Transverse colon (tissue), 4 donors: Measurements from ENCODE around the gene SPPL3. TPM values are rescaled to one million over a fixed set of nuclear protein-coding genes. Genes with fewer than 3 reads are reported as not detected.
"Not testable (repeated sequence)": the region's sequence is repeated elsewhere in the genome, so short reads cannot be mapped to it uniquely, and the experiment has no call there.

Source experiments
- DNase-seq: peaks from one replicate; pipeline ENCODE4 v3.0.0-alpha.2; 2019
- H3K27ac ChIP-seq, 4 donors: fragments of 200-600 bp; sonication (generic); 2 replicates each; pipeline ENCODE4 v1.5.1; 2016 to 2018; ENCODE audit warnings: inconsistent platforms in 4 of 4
- H3K27me3 ChIP-seq: fragments of 200-600 bp; sonication (generic); 2 replicates; pipeline ENCODE4 v1.5.1; 2017; ENCODE audit warnings: inconsistent platforms
- H3K36me3 ChIP-seq, 4 donors: fragments of 200-600 bp; sonication (generic); 2 replicates each; pipeline ENCODE4 v1.5.1; 2017 to 2019; ENCODE audit warnings: inconsistent platforms in 4 of 4
- H3K4me1 ChIP-seq, 4 donors: fragments of 200-600 bp; sonication (generic); 2 replicates each; pipeline ENCODE4 v1.5.1; 2017 to 2020; ENCODE audit warnings: inconsistent platforms in 4 of 4
- H3K4me3 ChIP-seq, 4 donors: fragments of 200-600 bp; sonication (generic); 1 replicate in 1 of 4; 2 replicates in 3 of 4; pipeline versions ENCODE4 v1.5.1 to v1.6.1; 2017 to 2019; ENCODE audit warnings: inconsistent platforms in 4 of 4
- H3K9me3 ChIP-seq, 2 donors: fragments of 200-600 bp; sonication (generic); 2 replicates each; pipeline ENCODE4 v1.5.1; 2017 to 2019; ENCODE audit warnings: inconsistent platforms in 2 of 2
- EP300 ChIP-seq: sonication (generic); formaldehyde crosslinking; IDR thresholded peaks from one replicate; pipeline ENCODE4 v1.6.1; 2017; ENCODE audit warnings: antibody characterized with exemption, low read depth
- POLR2A ChIP-seq: fragments of 450-650 bp; IDR thresholded peaks from one replicate; pipeline ENCODE4 v1.6.1; 2016; ENCODE audit warnings: antibody characterized with exemption, mild to moderate bottlenecking, moderate library complexity
- POLR2AphosphoS5 ChIP-seq, 3 donors: sonication (generic); formaldehyde crosslinking; IDR thresholded peaks; one replicate each; pipeline ENCODE4 v1.6.1; 2016; ENCODE audit warnings: antibody characterized with exemption in 3 of 3
- WGBS, 2 donors: methylation state at CpG; one replicate each; pipeline ENCODE4 v1.1.5; 2018; ENCODE audit warnings: low coverage in 1 of 2; 5-methylcytosine and 5-hydroxymethylcytosine counted together
- in situ Hi-C, 4 donors: fragments of 200-750 bp; cut with MboI; loops; one replicate each; pipeline versions ENCODE4 v1.15.0 to v1.15.1; 2017; ENCODE audit warnings: low sequenced_read_pairs in 3 of 4, low pct_ligation_motif_present in 1 of 4, low pct_unique_long_range_greater_than_20kb in 1 of 4
- intact Hi-C: fragments of 100-400 bp; cut with DNase I; formaldehyde crosslinking; loops from one replicate; pipeline ENCODE4 v1.15.1; 2023; ENCODE audit warnings: low total_unique reads
- total RNA-seq, 4 donors: library from RNA; depleted of rRNA; stranded (reverse); fragments of >200 nt; gene quantifications; one replicate each; pipeline ENCODE4 v1.1.0, GENCODE V29; 2016
- TF ChIP-seq, protein P1 (sequence below), 5 experiments: fragments of 200-600 bp in 3 of 5; fragments of 450-650 bp in 2 of 5; sonication (generic) in 3 of 5; IDR thresholded peaks; 1 replicate in 2 of 5; 2 replicates in 3 of 5; pipeline ENCODE4 v1.5.1; 2016 to 2017; ENCODE audit warnings: antibody characterized with exemption in 5 of 5, inconsistent platforms in 3 of 5, mild to moderate bottlenecking in 2 of 5, moderate library complexity in 1 of 5

The SPPL3 gene
- total RNA-seq, 4 donors from 2014 or later = 34.7 to 45.4 (median 41.6) TPM

DNA sequence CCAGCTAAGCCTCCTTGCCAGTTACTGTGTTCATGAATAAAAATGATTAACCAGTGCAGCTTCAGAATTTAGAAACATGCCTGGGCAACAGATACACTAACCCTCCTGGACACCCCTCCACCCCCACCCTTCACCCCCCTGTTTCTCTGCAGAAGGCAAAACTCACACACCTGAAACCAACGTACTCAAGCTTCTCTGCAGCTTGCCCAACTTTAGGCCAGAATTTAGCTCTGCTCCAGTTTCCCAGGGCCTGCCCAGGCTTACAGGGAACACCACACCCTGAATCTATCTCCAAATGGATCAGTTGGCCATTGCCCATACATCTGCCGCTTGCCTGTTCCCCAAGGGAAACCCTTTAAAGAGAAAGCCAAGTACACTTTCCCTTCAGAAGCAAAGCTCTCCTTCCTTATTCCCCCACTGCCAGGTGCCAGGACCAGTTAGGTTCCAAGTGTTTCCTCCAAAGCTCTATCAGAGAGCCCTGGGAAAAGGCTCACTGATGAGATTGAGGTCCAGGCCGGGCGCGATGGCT is 1.8 kb upstream of the SPPL3 start:
- intact Hi-C loops = no loop called here
- TF ChIP-seq EP300 = no peak
- no peak for TF ChIP-seq POLR2AphosphoS5 (IDR thresholded peaks at IDR 0.05)
- TF ChIP-seq, protein P1, sequence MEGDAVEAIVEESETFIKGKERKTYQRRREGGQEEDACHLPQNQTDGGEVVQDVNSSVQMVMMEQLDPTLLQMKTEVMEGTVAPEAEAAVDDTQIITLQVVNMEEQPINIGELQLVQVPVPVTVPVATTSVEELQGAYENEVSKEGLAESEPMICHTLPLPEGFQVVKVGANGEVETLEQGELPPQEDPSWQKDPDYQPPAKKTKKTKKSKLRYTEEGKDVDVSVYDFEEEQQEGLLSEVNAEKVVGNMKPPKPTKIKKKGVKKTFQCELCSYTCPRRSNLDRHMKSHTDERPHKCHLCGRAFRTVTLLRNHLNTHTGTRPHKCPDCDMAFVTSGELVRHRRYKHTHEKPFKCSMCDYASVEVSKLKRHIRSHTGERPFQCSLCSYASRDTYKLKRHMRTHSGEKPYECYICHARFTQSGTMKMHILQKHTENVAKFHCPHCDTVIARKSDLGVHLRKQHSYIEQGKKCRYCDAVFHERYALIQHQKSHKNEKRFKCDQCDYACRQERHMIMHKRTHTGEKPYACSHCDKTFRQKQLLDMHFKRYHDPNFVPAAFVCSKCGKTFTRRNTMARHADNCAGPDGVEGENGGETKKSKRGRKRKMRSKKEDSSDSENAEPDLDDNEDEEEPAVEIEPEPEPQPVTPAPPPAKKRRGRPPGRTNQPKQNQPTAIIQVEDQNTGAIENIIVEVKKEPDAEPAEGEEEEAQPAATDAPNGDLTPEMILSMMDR (IDR thresholded peaks at IDR 0.05) = no peak
- no peak for TF ChIP-seq POLR2A
- Histone ChIP-seq H3K27me3 (no peaks in the 10 kb centered on the region), H3K4me1 (peaks cover 7 to 21% (median 9%) of the 10 kb centered on the region in 4 donors), H3K27ac (no peak overlapping the region), H3K9me3 (no peaks in the 10 kb centered on the region), H3K36me3 (no peaks in the 10 kb centered on the region), H3K4me3 (no peak overlapping the region)
- 92% methylated on average over 5 of the region's 5 CpGs; no CpG with 5 or more reads in 1 of the 2 donors for WGBS, 2 donors
- DNase-seq = no peak
- in situ Hi-C loops = no loop called here

DNA sequence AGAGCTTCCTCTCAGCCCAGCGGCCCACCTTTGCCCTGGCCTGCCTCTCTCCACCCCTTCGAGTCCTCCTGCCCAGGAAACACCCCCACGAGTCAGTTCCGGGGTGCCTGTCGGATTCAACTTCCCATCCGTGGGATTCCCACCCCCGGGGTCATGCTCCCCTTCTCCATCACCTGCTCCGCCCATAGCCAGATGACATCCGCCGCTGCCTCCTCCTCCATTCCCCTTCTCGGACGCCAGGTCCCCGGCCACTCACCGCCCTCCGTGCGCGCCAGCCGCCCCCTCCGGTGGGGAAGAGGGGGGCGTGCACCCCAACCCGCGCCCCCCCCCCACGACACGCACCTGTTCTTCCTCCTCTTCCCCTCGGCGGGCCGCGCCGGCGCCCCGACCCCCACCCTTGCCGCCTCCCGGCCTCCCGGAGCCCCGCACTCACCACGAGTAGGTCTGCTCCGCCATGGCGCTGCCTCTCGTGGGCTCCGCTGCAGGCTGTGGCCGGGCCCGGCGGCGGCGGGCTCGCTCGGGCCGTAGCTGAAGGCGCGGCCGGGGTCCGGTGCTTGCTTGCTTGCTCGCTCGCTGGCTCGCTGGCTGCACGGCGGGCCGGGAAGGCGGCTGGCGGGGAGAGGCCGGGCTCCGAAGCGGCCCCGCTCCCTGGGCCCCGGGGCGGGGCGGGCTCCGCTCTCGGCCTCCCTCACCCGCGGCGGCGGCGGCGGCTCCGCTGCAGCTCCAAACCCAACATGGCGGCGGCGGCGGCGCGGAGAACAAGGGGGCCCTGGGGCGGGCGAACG is 554 bp downstream of the SPPL3 start:
- TF ChIP-seq, protein P1 (IDR thresholded peaks at IDR 0.05) = peak in 2 of 5 experiments; percentile 6 to 28
- peak; percentile 72 for TF ChIP-seq POLR2A
- no peak for TF ChIP-seq EP300
- TF ChIP-seq POLR2AphosphoS5 (IDR thresholded peaks at IDR 0.05) = peak in 2 of 3 donors; percentile 77
- intact Hi-C loops = no loop called here
- in situ Hi-C loops = no loop called here
- DNase-seq = peak; percentile 81
- H3K4me3 ChIP-seq = peak overlapping the region; percentile 89 to 100 (median 96)
- peak overlapping the region; percentile 92 to 98 (median 96) for H3K27ac ChIP-seq
- H3K27me3 ChIP-seq = no peaks in the 10 kb centered on the region
- H3K4me1 ChIP-seq = peaks cover 7 to 36% (median 9%) of the 10 kb centered on the region in 4 donors
- no peaks in the 10 kb centered on the region for H3K9me3 ChIP-seq
- H3K36me3 ChIP-seq = no peaks in the 10 kb centered on the region
- WGBS, 2 donors = 0% methylated on average over 48 of the region's 85 CpGs; no CpG with 5 or more reads in 1 of the 2 donors

DNA sequence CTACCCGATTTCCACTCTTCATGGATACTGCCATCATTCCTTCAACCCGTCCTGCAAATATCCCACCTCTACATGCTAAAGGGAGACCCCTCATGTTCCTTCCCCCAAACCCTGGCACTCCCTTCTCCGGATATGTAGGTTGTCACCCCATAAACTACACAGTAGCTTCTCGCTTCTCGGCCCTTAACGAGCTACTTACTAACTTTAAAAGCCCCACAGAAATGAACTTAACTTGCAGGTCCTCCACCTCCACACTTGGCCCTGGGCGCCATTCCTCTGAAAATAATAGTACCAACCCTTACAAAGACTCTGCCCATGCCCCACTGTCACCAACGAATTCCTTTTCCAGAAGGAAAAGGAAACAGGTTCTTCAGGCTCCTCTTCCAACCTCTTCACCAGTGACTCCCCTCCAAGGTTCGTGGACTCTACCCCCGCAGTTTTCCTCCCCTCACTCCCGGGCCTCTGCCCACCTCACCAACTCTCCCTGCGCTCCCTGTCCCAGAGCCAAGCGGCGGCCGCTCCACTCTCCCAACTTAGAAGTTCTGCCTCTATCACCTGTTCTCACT is 1.2 kb downstream of the SPPL3 start:
- Histone ChIP-seq H3K9me3 (no peaks in the 10 kb centered on the region), H3K4me1 (peaks cover 7 to 38% (median 9%) of the 10 kb centered on the region in 4 donors), H3K27ac (peak overlapping the region; percentile 92 to 98 (median 96)), H3K27me3 (no peaks in the 10 kb centered on the region), H3K4me3 (peak overlapping the region; percentile 89 to 100 (median 96)), H3K36me3 (no peaks in the 10 kb centered on the region)
- TF ChIP-seq, protein P1 (IDR thresholded peaks at IDR 0.05) = no peak
- no peak for TF ChIP-seq POLR2AphosphoS5 (IDR thresholded peaks at IDR 0.05)
- no peak for TF ChIP-seq EP300
- no peak for TF ChIP-seq POLR2A
- intact Hi-C loops (no loop called here), in situ Hi-C loops (no loop called here)
- WGBS, 2 donors = 2 to 4% methylated on average over 8 to 15 of the region's 15 CpGs
- no peak for DNase-seq

DNA sequence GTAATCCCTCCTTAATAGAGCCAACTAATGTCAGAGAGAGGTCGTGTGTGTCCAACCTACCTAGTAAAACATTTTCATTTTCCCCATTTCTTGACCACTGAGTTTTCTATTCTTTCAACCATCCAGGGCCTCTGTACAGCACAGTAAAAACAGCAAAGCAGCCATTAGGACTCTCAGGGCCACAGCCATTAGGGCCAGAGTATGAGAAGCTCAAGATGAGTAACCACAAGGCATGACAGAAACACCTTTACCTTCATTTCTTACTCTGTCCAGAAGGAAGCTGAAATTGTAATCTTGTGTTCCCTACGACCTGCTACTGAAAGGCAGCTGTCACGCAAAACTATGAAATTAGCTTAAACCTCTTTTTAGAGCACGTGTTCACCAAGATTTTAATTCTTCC is 2.3 kb downstream of the SPPL3 start:
- Histone ChIP-seq H3K27me3 (no peaks in the 10 kb centered on the region), H3K27ac (peak overlapping the region in 2 of 4 donors; percentile 19 to 22), H3K9me3 (no peaks in the 10 kb centered on the region), H3K4me3 (peak overlapping the region in 1 of 4 donors; percentile 89), H3K36me3 (no peaks in the 10 kb centered on the region), H3K4me1 (peaks cover 7 to 44% (median 9%) of the 10 kb centered on the region in 4 donors)
- in situ Hi-C loops (no loop called here), intact Hi-C loops (no loop called here)
- WGBS, 2 donors = 37 to 59% methylated on average over 4 of the region's 4 CpGs
- DNase-seq = no peak
- TF ChIP-seq POLR2AphosphoS5 (IDR thresholded peaks at IDR 0.05) (no peak), EP300 (no peak), POLR2A (no peak)
- TF ChIP-seq, protein P1 (IDR thresholded peaks at IDR 0.05) = no peak

DNA sequence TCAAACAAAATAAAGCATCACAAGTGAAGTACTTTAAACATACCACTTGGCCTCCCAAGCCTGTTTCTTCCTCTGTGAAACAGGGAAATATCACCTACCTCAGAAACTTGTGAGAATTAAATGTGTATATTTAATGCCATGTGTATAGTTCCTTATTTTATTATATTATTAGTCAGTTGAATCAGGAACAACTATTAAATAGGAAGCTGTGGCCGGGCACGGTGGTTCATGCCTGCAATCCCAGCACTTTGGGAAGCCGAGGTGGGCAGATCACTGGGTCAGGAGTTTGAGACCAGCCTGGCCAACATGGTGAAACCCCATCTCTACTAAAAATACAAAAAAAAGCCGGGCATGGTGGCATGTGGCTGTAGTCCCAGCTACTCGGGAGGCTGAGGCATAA is 3.1 kb downstream of the SPPL3 start:
- intact Hi-C loops, H3K27ac ChIP-seq, H3K36me3 ChIP-seq, H3K27me3 ChIP-seq, in situ Hi-C loops, DNase-seq, H3K9me3 ChIP-seq, H3K4me3 ChIP-seq: not testable (repeated sequence)
- H3K4me1 ChIP-seq = peaks cover 7 to 51% (median 9%) of the 10 kb centered on the region in 4 donors
- 77 to 100% methylated on average over 1 to 5 of the region's 5 CpGs for WGBS, 2 donors
